PC-3 (cell line): Measurements from ENCODE around the gene FAM222A.

ENCODE experiments used
- CTCF ChIP-seq: fragments of 300-600 bp; sonication (generic); conservative IDR thresholded peaks from 2 replicates; pipeline ENCODE4 v1.5.1; 2017; ENCODE audit warnings: antibody characterized with exemption, low read depth, mild to moderate bottlenecking, low read length
- EZH2 ChIP-seq: fragments of 300-600 bp; sonication (generic); IDR thresholded peaks from one replicate; pipeline ENCODE4 v1.6.1; 2017; ENCODE audit warnings: antibody characterized with exemption, mild to moderate bottlenecking, low read length; ENCODE audit not compliant: unreplicated experiment
- EZH2phosphoT487 ChIP-seq: fragments of 300-600 bp; sonication (generic); IDR thresholded peaks from 2 replicates; pipeline ENCODE4 v1.6.1; 2018; ENCODE audit warnings: mild to moderate bottlenecking, antibody characterized with exemption, low read length, borderline replicate concordance

- TF ChIP-seq CTCF: no peak
- no peak for TF ChIP-seq EZH2phosphoT487
- TF ChIP-seq EZH2: no peak
Observed at GRCh38 chr12:109714913-109715244, 1.3 kb downstream of the FAM222A start.
